Germinal center (tissue), 1 donor: ENCODE results near the gene TBC1D14.

Experiments
- DNase-seq: peaks from one replicate; pipeline ENCODE4 v3.0.0; 2012; ENCODE audit warnings: mixed read lengths, low spot score

TBC1D14 gene

DNA sequence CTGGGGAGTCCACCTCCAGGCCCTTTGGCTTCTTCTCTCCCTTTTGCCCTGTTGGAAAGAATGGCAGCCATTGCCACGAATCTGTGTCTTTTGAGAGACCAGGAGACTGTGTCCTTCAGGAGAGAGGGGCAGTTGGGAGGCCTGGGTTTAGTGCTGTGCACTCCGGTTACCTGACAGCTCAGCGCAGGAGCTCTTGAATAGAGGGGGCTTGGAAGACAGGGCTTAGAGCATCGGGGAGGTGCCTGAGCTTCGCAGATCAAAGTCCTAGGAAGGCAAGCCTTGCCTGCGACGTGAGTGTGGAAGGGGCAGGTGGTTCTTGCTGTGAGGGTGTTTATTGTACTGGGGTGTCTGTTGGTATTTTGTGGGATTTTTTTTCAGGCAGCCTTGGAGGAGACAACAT is 91.6 kb downstream of the TBC1D14 start:
- DNase-seq, result no peak

DNA sequence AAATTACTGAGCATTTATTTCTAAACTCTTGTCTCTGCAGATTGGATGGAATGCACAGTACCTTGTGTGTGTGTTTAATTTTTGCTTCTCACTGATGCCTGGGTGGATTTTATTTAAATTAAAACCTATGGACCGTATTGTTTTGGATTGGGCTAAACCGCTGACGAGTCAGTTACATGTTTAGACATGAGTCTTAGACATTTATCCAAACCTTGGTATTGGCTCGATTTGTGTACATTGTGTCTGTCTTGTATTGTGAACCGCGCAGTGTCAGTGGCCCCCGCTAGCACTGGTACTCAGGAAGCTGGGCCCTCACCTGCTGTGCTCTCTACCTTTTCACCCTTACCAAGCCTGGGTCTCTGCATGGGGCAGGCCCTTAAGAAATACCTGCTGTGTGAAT is 92.7 kb downstream of the TBC1D14 start:
- no peak for DNase-seq

DNA sequence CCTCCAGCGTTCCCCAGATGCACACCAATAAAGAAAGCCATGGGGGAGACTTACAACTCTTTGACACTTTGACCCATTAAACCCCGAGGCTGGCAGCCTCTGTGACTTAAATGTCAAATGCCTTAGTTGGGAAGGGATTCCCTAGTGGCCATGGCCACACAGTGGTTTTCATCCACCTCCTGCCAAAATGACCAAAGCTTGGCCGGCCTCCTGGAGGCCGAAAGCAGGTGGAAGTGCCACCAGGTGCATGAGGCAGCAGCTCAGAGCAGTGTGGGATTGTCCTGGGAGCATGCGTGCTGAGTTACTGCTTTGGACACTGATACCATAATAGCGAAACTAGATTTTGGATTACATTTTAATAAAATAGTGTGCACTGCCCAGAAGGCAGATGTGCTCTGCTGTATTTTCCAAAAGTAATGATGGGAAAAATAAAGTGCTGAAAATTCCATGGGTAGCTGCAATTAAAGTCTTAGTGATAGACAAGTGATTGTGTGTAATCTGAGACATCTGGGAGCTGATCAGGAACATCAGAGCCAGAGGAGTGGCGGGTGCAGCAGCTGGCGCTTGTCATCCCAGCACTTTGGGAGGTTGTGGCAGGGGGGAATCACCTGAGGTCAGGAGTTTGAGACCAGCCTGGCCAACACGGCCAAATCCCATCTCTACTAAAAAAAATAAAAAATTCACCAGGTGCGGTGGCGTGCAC is 93.7 kb downstream of the TBC1D14 start:
- no peak for DNase-seq

DNA sequence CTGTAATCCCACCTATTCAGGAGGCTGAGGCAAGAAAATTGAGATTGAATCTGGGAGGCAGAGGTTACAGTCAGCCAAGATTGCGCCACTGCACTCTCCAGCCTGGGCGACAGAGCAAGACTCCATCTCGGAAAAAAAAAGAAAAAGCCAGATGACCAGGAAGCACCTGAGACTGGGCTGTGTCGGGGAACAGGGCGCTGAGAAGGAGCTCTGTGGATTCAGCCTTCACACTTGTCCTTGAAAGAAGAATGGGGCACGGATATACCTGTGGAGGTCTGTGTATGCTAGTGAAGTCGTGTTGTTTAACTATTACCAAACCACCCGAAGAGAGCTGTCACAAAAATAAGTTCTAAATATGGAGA is 94.2 kb downstream of the TBC1D14 start:
- DNase-seq, result no peak

DNA sequence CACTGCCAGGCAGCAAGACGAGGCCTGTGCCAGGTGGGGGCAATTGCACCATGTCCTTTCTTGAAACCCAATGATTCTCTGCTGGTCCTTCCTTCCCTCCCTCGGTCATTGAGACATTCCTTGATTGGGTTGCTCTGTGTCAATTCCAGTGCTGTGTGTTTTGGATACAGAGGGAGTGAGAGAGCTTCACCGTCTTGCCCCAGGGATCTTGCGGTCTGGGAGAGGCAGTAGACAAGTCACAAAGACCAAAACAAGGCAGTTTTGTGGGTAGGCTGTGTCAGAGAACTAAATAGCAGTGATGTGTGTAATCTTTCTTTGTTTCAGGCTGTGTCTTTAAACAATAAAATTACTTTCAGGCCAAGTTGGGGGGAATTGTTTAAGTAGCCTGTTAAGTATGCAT is 94.7 kb downstream of the TBC1D14 start:
- no peak for DNase-seq

DNA sequence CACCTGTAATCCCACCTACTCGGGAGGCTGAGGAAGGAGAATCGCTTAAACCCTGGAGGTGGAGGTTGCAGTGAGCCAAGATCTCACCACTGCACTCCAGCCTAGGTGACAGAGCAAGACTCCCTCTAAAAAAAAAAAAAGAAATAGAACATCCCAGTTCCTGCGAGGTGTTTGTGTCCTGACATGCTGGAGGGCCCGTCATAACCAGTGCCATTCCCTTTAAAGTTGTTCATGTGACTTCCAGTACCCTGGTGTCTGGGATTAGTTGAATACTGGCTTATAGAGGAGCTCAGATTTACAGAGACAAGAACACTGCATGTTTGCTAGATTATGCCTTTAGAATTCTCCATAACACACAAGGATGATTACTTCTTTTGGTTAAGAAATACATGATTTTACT is 95.9 kb downstream of the TBC1D14 start:
- DNase-seq, result no peak

DNA sequence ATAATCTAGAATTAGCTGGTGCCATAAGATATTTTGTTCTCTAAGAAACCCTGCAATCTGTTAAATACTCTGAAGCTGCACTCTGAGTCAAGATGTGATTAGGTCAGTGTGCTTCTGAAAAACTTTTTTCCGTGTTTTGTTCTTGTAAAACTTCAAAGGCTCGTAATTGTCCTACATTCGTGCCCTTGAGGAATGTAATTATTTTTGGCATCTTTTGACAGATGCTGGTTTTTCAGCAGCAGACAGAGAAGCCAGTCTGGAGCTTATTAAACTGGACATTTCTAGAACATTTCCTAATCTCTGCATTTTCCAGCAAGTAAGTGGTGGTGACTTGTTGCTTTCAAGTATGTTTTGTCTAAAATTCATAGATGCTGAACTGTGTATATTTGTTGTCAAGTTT is 96.8 kb downstream of the TBC1D14 start:
- DNase-seq, result no peak

DNA sequence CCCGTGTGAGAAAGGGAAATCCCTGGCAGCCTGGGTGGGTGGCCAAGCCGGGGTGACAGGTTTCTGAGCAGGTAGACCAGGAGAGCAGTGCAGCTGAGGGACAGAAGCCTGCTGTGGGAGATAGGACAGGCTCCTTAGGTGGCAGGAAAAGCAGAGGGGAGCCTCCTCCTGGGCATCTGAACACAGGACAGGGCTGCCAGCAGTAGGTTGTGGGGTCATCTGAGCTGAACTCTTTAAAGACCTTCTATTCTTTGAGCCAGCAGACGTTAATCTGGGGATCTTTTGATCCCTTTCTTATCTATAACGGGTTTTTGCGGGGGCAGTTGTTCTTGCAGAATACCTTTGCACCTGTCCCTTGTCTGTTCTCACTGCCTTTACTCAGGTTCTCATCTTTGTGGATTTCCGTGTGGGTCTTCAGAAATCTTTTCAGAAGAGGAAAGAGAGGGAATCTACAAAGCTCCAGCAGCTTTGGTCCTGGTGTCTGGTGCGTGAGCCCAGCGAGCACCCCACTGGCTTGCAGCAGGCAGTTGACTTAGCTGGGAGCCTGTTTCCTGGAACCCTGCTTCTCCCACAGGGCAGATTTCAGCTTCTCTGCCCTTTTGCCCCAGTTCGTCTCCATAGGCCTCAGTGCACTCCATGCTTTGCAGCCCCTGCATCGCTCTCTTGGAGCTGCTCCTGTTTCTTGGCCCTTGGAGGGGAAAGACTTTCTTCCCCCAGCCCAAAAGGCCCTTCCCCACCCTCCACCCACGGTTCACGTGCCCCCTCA is 97.7 kb downstream of the TBC1D14 start:
- no peak for DNase-seq

DNA sequence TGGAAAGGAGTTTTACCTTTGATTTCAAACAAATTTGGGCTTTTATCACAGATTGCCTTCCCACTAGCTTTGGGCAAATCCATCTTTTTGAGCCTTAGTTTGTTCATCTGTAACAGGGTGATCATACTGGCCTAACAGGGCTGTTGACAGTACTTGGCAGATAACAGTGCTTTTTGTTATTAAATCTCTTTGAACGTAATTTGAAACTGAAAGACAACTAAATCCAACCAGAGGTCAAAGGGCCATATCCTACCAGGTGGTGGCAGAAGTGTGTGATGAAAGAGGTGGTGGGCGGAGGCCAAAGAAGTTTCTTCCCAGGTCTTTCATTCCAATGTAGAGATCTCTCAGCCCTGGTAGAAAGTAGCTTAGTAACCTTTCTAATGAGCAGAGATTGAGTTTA is 98.3 kb downstream of the TBC1D14 start:
- DNase-seq, result no peak

DNA sequence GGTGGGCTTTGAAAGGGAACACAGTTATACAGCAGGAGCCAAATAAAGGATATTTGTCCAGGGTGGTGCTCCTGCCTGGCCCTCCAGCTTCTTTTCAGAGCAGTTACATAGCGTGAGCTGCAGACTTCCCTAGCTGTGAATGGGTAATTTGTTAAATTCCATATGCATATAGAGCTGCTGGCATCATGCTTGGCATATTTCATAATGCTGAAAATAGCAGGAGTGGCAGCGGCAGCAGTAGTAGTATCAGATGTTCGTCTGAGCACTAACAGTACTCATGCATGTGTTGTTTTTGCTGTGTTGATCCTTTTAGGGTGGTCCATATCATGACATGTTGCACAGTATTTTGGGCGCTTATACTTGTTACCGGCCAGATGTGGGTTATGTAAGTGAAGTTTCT is 99.9 kb downstream of the TBC1D14 start:
- no peak for DNase-seq

DNA sequence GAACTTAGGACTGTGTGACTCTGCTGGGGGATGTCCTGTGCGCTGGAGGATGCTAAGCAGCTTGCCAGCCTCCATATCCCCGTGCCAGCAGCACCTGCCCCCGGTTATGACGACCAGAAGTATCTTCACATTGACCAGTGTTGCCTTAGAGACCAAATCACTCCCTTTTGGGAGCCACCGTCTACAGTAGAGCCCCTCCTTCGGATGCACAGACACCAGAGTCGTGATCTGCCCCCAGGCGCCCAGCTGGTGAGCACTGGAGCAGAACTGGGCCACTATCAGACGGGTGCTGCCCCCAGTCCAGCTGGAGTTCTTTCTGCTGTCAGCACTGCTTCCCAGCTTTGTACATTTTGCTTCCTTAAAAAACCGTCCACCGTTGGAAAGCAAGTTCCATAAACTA is 103.5 kb downstream of the TBC1D14 start:
- DNase-seq, result peak; percentile 39

DNA sequence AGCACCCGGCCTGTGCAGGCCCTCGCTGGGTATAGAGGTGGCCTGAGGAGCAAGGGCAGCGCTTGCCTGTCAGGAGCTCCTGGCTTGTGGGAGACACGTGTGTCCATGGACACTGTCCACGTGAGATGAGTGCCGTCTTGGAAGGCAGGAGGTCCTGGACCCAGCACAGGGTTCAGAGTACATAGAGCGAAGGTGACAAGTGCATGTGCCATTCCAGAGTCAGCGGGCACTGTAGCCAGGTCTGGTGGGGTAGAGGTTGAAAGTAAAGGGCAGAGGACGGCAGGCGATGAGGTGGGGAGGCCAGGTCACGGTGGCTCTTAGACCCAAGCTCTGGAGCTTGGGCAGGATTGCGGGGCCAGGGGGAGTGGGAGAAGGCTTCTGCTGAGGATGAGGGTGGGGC is 105.2 kb downstream of the TBC1D14 start:
- no peak for DNase-seq

DNA sequence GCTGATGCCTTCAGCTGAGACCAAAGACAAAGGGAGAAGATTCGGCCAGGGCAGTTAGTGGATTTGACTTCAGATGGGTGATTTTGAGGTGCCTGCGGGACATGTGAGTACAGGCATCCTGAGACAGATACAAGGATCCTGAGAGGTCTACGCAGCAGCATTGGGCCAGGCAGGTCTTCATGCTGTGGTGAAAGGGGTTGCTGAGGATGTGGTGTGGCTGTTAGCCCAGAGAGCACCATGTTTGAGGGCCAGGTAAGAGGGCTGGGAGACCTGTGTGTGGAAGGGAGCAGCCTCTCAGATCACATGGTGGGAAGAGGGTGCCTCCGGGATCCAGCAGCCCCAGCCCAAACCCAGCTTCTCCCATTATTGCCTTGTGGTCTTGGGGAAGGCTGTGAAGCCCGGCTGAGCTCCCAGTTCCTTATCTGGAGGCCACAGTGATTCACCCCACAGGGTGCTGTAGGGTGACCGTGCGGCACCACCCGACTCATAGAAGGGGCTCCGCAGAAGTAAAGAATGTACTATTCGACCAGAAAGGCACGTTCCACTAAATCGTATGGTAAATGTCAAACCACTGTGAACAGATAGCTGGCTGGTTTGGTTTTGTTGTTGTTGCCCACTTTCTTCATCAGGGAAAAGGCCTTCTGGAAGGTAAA is 105.9 kb downstream of the TBC1D14 start:
- DNase-seq, result no peak

DNA sequence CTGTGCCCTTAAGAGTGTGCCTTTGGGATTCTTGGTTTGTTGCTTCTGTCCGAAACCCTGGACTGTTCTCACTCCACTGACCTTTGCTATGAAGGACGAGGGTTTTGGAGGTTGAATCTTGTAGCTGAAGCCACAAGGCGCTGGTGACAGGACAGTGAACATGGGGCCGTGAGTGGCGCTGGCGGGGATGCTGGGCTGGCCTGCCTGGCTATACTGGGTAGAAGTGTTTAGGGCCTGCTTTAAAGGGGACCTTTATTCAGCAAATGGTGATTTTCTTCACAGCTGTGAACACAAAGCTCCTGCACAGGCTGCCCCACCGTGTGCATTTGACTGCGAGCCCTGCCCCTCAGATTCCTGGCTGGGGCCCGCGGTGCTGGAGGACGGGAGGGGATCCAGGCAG is 106.5 kb downstream of the TBC1D14 start:
- DNase-seq, result no peak

DNA sequence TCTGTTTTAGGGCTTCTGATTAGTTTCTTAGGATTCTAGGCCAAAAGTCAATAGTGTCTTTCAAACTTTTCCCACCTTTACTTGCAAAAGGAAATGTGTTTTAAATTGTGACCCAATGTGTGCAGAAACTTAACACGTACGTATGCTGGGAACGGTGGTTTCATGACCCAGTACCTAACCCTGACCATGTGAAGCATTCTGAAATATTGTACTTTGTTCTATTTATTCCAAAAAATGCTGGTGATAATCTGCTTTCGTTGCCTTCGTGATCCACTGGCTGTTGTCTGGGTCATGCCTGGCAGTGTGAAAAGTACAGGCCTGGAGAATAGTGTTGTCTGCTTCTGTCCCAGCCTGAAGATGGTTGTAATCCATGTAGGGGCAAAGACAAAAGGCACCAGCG is 106.9 kb downstream of the TBC1D14 start:
- no peak for DNase-seq

DNA sequence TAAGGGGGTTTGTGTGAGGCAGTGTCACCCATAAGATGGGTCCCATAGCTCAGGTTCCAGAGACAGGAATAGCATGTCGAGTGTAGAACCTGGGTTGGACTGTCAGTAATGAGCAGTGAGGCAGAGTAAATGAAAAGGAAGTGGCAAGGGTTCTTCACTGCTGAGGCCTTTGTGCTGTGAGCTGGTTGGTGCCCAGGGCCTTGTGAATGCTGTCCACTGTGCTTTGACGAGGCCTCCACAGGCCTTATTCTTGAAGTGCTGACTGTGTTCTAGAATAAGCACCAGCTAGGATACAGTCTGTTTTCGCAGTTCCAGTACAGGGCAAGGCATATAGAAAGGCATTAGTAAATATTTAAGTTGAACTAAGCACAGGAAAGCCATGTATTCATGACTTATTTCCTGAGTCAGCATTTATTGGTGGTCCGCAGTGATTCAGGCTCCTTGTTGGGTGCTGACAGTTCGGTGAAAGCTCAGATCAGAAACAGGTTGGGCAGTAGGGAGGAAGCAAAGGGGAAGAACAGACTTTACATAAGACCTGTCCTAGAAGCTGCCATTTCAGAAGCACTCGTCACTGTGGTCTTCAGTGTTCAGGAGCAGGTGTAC is 107.9 kb downstream of the TBC1D14 start:
- DNase-seq, result no peak

DNA sequence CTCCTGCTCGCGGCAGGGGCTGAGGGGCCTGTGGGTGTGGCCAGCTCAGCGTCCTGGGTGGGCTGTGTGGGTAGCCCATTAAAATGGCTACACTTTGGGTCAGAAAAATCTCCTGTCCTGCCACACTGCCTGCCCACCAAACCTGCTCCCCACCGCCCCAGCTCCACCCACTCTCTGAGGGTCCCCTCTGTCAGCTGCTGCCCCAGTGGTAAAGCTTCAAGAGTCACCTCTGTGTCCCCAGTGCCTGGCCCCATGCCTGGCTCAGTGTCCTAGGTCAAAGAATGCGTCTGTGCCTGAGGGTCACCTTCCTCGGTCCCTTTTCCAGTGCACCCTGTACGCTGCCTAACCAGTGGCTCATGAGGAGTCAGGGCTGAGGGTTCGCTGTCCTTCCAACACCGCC is 108.7 kb downstream of the TBC1D14 start:
- no peak for DNase-seq

DNA sequence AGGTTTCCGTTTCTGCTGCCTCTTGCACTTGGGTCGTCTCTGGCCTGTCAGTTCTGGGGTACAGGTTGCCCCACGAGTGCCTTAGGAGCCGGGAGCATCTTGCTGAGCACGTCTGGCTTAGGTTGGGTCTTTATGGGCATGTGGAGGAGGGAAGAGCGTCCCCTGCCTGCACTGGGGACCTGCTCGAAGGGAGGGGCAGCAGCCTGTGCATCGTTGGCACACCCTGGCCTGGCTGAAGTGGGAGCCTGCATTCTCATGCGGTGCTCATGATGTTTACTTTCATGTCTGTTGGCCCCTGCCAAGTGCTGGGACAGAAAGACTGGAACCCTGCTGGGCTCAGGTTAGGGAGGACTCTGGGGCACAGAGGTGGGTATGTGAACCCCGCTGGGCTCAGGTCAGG is 109.7 kb downstream of the TBC1D14 start:
- no peak for DNase-seq

DNA sequence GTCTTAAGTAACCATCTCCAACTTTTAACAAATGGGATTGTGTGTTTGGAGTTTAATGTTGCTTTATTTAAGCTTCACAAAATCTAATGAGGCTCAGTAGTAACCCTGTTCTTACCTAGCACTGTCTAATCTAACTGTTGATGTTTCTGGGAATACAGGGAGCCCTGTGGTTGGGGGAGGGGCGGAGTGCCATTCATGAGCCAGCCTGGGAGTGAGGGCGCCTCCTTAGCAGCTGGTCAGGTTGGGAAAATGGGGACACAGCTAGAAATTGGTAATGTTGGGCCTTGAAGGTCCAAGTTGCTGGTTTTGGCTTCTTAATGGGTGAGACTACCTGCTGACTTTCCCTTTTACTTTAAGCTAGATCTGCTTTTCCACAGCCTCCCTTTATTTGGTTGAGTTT is 110.7 kb downstream of the TBC1D14 start:
- DNase-seq, result no peak

DNA sequence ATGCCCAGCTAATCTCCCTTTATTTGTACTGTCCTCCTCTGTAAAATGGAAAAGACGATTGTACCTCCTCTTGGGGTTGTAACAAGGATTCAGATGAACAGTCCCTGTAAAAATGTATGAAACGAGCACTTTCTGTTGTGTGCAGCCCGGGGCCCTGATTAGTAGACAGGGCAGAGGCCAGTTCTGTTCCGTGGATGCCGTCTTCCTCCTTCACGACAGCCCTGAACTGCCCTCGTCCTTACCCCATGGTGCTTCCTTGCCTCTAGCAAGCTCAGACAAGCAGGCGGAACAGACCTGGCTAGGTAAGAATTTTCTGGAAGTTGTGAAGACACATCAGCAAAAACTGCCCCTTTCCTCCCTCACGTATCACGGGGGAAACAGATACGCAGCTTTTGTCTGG is 111.2 kb downstream of the TBC1D14 start:
- no peak for DNase-seq

DNA sequence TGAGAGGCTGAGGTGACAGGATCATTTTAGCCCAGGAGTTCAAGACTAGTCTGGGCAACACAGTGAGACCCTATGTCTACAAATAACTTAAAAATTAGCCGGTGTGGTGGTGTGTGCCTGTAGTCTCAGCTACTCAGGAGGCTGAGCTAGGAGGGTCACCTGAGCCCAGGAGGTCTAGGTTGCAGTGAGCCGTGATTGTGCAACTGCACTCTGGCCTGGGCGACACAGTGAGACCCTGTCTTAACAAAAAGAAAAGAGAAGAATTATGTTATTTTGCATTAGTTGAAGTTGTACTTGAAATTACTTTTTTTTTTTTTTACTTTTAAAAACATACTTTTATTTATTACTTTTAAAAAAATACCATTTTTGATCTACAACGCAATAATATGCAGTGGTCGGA is 111.7 kb downstream of the TBC1D14 start:
- DNase-seq, result no peak

DNA sequence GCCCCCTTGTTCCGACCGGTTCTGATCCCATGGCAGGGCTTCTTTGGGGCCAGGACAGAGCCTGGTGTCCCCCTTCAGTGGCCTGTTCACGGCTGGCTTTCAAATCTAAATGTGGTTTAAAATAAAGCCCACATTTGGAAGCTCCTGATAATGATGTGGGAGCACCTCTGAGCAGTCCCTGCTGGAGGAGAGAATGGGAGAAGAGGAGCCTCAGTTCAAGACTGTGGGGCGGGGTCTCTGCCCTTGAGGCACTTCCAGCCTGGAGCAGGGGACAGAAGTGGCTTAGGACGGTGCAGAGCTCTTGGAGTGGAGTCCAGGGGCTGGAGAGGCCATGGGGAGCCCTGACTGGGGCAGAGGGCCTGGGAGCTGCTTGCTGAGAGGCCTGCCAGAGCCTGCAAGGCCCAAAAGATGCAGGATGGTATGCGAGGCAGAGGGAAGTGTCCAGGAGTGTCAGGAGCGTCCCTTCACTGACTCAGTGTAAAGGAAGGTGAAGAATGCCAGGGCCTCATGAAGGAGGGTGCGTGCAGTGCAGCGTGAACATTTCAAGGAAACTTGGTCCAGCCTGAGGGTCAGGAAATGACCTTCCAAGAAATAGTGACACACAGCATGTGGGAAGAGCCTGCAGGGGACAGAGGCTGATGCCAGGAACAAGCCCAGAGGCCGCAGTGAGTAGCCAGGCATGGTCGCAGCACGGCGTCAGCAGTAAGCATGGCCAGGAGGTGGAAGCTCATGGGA is 112.5 kb downstream of the TBC1D14 start:
- no peak for DNase-seq
